HepG2 (cell line): Measurements from ENCODE around the gene EIF5. TPM values are rescaled to one million over a fixed set of nuclear protein-coding genes. Genes with fewer than 3 reads are reported as not detected.
A peak's percentile ranks its signal among the peaks of the same experiment; 100 is the strongest.

Experiments
- ARNT2 ChIP-seq: sonication (generic); formaldehyde crosslinking; IDR thresholded peaks from 2 replicates; pipeline ENCODE4 v1.8.0; 2022; ENCODE audit warnings: mild to moderate bottlenecking, low read depth, missing genetic modification reagents, moderate library complexity
- BCL6 ChIP-seq: IDR thresholded peaks from 2 replicates; pipeline ENCODE4 v1.6.1; 2016; ENCODE audit warnings: missing genetic modification reagents, missing compliant biosample characterization
- CBX2 ChIP-seq, 2 experiments: fragments of 200-600 bp in 1 of 2; sonication (generic); formaldehyde crosslinking in 1 of 2; IDR thresholded peaks; 2 replicates each; pipeline versions ENCODE4 v1.7.0 to v1.8.1; 2018 to 2022; ENCODE audit warnings: low read depth in 2 of 2, low read length in 1 of 2, mild to moderate bottlenecking in 1 of 2, missing genetic modification reagents in 1 of 2
- EHMT2 ChIP-seq: fragments of 200-600 bp; sonication (generic); IDR thresholded peaks from 2 replicates; pipeline ENCODE4 v1.7.0; 2017; ENCODE audit warnings: antibody characterized with exemption, low read depth, low read length, borderline replicate concordance
- ERF ChIP-seq: IDR thresholded peaks from 2 replicates; pipeline ENCODE4 v1.6.1; 2018; ENCODE audit warnings: missing biosample characterization, missing genetic modification reagents
- GTF2F1 ChIP-seq: fragments of 150-350 bp; IDR thresholded peaks from 2 replicates; pipeline ENCODE4 v1.6.1; 2014; ENCODE audit warnings: low read length
- MLLT10 ChIP-seq: sonication (generic); formaldehyde crosslinking; IDR thresholded peaks from 2 replicates; pipeline ENCODE4 v1.4.0; 2020; ENCODE audit warnings: missing genetic modification reagents
- NFRKB ChIP-seq: fragments of 450-650 bp; IDR thresholded peaks from 2 replicates; pipeline ENCODE4 v1.6.1; 2017
- RXRB ChIP-seq: IDR thresholded peaks from 2 replicates; pipeline ENCODE4 v1.6.1; 2016; ENCODE audit warnings: borderline replicate concordance, missing genetic modification reagents, missing compliant biosample characterization
- SALL2 ChIP-seq: sonication (generic); formaldehyde crosslinking; IDR thresholded peaks from 2 replicates; pipeline ENCODE4 v1.8.1; 2023; ENCODE audit warnings: mild to moderate bottlenecking, missing genetic modification reagents, inconsistent platforms
- SOX13 ChIP-seq, 3 experiments: fragments of 450-650 bp in 1 of 3; sonication (generic) in 1 of 3; formaldehyde crosslinking in 1 of 3; IDR thresholded peaks in 2 of 3; conservative IDR thresholded peaks in 1 of 3; 2 replicates each; pipeline versions ENCODE4 v1.5.0 to v1.6.1; 2016 to 2020; ENCODE audit warnings: antibody characterized with exemption in 1 of 3, mild to moderate bottlenecking in 1 of 3, missing compliant biosample characterization in 1 of 3, missing genetic modification reagents in 1 of 3, moderate library complexity in 1 of 3
- SP5 ChIP-seq: IDR thresholded peaks from 2 replicates; pipeline ENCODE4 v1.6.1; 2016; ENCODE audit warnings: low read depth, borderline replicate concordance
- TSC22D2 ChIP-seq: sonication (generic); formaldehyde crosslinking; IDR thresholded peaks from 2 replicates; pipeline ENCODE4 v1.5.1; 2020; ENCODE audit warnings: missing genetic modification reagents, mild to moderate bottlenecking, borderline replicate concordance
- ZBTB7B ChIP-seq: sonication (generic); formaldehyde crosslinking; IDR thresholded peaks from 2 replicates; pipeline ENCODE4 v1.4.0; 2020; ENCODE audit warnings: missing genetic modification reagents
- ZMYM3 ChIP-seq: sonication (generic); formaldehyde crosslinking; IDR thresholded peaks from 2 replicates; pipeline ENCODE4 v1.5.1; 2020; ENCODE audit warnings: mild to moderate bottlenecking, missing genetic modification reagents
- ZNF138 ChIP-seq: sonication (generic); formaldehyde crosslinking; IDR thresholded peaks from 2 replicates; pipeline ENCODE4 v1.5.0; 2020; ENCODE audit warnings: mild to moderate bottlenecking, low read depth, missing genetic modification reagents
- ZSCAN31 ChIP-seq: sonication (generic); formaldehyde crosslinking; IDR thresholded peaks from 2 replicates; pipeline ENCODE4 v1.5.0; 2020; ENCODE audit warnings: low read depth, mild to moderate bottlenecking, missing genetic modification reagents
- polyA plus RNA-seq, 8 experiments: library from polyadenylated mRNA; depleted of rRNA in 3 of 8; stranded (reverse) in 7 of 8; unstranded in 1 of 8; fragments of >200 nt; fragmentation: Illumina TruSeq in 4 of 8; extraction: Trizol in 4 of 8; gene quantifications; 2 replicates each; pipeline versions ENCODE4 v1.2.1 to v1.2.3, GENCODE V29; 2011 to 2016; ENCODE audit warnings: low read depth in 4 of 8, missing spikeins in 1 of 8, mixed read lengths in 1 of 8; ENCODE audit not compliant: insufficient read depth in 1 of 8
- total RNA-seq, 5 experiments: library from RNA; depleted of rRNA; stranded (reverse); fragments of >200 nt; fragmentation: Illumina TruSeq; extraction: Trizol; gene quantifications; 2 replicates each; pipeline ENCODE4 v1.2.3, GENCODE V29; 2016; ENCODE audit warnings: low read depth in 1 of 5
- TF ChIP-seq, protein P1 (sequence below): sonication (generic); formaldehyde crosslinking; IDR thresholded peaks from 2 replicates; pipeline ENCODE4 v1.4.0; 2020; ENCODE audit warnings: mild to moderate bottlenecking, low read depth, missing genetic modification reagents
- TF ChIP-seq, protein P2 (sequence below): IDR thresholded peaks from 2 replicates; pipeline ENCODE4 v1.4.0; 2020; ENCODE audit warnings: mild to moderate bottlenecking, missing genetic modification reagents
- TF ChIP-seq, protein P3 (sequence below): sonication (generic); formaldehyde crosslinking; IDR thresholded peaks from 2 replicates; pipeline ENCODE4 v1.8.1; 2023; ENCODE audit warnings: mild to moderate bottlenecking, missing genetic modification reagents
- TF ChIP-seq, protein P4 (sequence below): sonication (generic); formaldehyde crosslinking; IDR thresholded peaks from 2 replicates; pipeline ENCODE4 v1.5.0; 2020; ENCODE audit warnings: mild to moderate bottlenecking, missing genetic modification reagents, moderate library complexity

Gene EIF5
- total and polyA plus RNA-seq, 2 of the 13 experiments (the other 11 are each of a cell fraction or from before 2014, with no cell fraction given) = 189 to 281 TPM

DNA sequence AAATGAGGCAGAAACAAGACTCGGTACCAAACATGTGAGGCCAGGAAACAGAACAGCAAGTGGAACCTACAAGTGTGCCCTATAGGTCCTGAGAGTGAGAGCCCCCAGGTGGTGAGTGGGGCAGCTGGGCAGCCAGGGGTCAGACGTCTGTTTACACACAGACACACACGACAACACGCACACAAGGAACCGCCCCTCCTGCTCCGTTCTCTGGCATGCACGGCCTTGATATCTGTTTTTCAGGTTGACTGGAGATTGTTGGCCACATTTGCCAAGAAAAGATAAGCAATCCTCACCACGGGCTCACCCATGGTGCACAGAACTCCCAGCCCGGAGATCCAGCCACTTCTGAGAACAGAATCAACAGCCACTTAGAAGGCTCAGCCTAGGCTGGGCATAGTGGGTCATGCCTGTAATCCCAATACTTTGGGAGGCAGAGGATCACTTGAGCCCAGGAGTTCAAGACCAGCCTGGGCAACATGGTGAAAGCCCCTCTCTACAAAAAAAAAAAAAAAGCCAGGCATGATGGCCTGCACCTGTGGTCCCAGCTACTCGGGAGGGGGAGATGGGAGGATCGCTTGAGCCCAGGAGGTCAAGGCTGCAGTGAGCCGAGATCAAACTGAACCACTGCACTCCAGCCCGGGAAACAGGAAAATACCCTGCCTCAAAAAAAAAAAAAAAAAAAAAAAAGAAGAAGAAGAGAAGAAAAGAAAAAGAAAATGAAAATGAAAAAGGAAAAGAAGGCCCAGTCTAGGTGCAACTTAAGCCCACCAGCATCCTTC, 19.4 kb upstream of the EIF5 start (continued):
- TF ChIP-seq, protein P1, sequence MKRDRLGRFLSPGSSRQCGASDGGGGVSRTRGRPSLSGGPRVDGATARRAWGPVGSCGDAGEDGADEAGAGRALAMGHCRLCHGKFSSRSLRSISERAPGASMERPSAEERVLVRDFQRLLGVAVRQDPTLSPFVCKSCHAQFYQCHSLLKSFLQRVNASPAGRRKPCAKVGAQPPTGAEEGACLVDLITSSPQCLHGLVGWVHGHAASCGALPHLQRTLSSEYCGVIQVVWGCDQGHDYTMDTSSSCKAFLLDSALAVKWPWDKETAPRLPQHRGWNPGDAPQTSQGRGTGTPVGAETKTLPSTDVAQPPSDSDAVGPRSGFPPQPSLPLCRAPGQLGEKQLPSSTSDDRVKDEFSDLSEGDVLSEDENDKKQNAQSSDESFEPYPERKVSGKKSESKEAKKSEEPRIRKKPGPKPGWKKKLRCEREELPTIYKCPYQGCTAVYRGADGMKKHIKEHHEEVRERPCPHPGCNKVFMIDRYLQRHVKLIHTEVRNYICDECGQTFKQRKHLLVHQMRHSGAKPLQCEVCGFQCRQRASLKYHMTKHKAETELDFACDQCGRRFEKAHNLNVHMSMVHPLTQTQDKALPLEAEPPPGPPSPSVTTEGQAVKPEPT (CRISPR knock-in tag) = no peak
- TF ChIP-seq SALL2 (CRISPR knock-in tag) (no peak), ZBTB7B (CRISPR knock-in tag) (no peak), NFRKB (no peak), ZSCAN31 (CRISPR knock-in tag) (no peak), CBX2 (IDR thresholded peaks at IDR 0.05; ENCODE audit: low read depth, low read length) (no peak), CBX2 (CRISPR knock-in tag; IDR thresholded peaks at IDR 0.05; ENCODE audit: low read depth) (no peak), BCL6 (peak; percentile 57), GTF2F1 (no peak), TSC22D2 (no peak), ARNT2 (CRISPR knock-in tag) (no peak), ERF (0 out of 2 replicates have a peak, but pooled peaks have one; percentile 20), EHMT2 (no peak), ZMYM3 (CRISPR knock-in tag) (no peak), ZNF138 (CRISPR knock-in tag) (no peak), RXRB (CRISPR knock-in tag) (peak; percentile 24; the same call in 1 of the 2 replicates), SP5 (CRISPR knock-in tag) (no peak), MLLT10 (CRISPR knock-in tag) (no peak), SOX13 (IDR thresholded peaks at IDR 0.05) (no peak), SOX13 (CRISPR knock-in tag; conservative IDR thresholded peaks at IDR 0.05 in 1 of 2, IDR thresholded peaks at IDR 0.05 in 1 of 2) (0 out of 4 replicates have a peak, but pooled peaks of 1 of the 2 experiments have one; percentile 19)
- TF ChIP-seq, protein P2, sequence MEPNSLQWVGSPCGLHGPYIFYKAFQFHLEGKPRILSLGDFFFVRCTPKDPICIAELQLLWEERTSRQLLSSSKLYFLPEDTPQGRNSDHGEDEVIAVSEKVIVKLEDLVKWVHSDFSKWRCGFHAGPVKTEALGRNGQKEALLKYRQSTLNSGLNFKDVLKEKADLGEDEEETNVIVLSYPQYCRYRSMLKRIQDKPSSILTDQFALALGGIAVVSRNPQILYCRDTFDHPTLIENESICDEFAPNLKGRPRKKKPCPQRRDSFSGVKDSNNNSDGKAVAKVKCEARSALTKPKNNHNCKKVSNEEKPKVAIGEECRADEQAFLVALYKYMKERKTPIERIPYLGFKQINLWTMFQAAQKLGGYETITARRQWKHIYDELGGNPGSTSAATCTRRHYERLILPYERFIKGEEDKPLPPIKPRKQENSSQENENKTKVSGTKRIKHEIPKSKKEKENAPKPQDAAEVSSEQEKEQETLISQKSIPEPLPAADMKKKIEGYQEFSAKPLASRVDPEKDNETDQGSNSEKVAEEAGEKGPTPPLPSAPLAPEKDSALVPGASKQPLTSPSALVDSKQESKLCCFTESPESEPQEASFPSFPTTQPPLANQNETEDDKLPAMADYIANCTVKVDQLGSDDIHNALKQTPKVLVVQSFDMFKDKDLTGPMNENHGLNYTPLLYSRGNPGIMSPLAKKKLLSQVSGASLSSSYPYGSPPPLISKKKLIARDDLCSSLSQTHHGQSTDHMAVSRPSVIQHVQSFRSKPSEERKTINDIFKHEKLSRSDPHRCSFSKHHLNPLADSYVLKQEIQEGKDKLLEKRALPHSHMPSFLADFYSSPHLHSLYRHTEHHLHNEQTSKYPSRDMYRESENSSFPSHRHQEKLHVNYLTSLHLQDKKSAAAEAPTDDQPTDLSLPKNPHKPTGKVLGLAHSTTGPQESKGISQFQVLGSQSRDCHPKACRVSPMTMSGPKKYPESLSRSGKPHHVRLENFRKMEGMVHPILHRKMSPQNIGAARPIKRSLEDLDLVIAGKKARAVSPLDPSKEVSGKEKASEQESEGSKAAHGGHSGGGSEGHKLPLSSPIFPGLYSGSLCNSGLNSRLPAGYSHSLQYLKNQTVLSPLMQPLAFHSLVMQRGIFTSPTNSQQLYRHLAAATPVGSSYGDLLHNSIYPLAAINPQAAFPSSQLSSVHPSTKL = peak; percentile 76; the same call in 1 of the 2 replicates
- TF ChIP-seq, protein P3, sequence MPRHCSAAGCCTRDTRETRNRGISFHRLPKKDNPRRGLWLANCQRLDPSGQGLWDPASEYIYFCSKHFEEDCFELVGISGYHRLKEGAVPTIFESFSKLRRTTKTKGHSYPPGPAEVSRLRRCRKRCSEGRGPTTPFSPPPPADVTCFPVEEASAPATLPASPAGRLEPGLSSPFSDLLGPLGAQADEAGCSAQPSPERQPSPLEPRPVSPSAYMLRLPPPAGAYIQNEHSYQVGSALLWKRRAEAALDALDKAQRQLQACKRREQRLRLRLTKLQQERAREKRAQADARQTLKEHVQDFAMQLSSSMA (CRISPR knock-in tag) = no peak
- TF ChIP-seq, protein P4, sequence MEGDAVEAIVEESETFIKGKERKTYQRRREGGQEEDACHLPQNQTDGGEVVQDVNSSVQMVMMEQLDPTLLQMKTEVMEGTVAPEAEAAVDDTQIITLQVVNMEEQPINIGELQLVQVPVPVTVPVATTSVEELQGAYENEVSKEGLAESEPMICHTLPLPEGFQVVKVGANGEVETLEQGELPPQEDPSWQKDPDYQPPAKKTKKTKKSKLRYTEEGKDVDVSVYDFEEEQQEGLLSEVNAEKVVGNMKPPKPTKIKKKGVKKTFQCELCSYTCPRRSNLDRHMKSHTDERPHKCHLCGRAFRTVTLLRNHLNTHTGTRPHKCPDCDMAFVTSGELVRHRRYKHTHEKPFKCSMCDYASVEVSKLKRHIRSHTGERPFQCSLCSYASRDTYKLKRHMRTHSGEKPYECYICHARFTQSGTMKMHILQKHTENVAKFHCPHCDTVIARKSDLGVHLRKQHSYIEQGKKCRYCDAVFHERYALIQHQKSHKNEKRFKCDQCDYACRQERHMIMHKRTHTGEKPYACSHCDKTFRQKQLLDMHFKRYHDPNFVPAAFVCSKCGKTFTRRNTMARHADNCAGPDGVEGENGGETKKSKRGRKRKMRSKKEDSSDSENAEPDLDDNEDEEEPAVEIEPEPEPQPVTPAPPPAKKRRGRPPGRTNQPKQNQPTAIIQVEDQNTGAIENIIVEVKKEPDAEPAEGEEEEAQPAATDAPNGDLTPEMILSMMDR (CRISPR knock-in tag) = peak; percentile 57
